BE2C (cell line): Measurements from ENCODE around the gene PIGQ.

Experiments
- DNase-seq: peaks from one replicate; pipeline ENCODE4 v3.0.0-alpha.2; 2020
- H3K27me3 ChIP-seq: fragments of 250-450 bp; sonication (Bioruptor Pico); 2 replicates; pipeline ENCODE4 v1.5.1; 2020; ENCODE audit warnings: mild to moderate bottlenecking
- H3K36me3 ChIP-seq: fragments of 250-450 bp; sonication (Bioruptor Pico); 2 replicates; pipeline ENCODE4 v1.5.1; 2020; ENCODE audit warnings: mild to moderate bottlenecking
- H3K4me1 ChIP-seq: fragments of 250-450 bp; sonication (Bioruptor Pico); 2 replicates; pipeline ENCODE4 v1.5.1; 2020
- H3K4me3 ChIP-seq: 2 replicates; pipeline ENCODE4 v1.5.1; 2011; ENCODE audit warnings: low read depth, low read length
- H3K9me3 ChIP-seq: fragments of 250-450 bp; sonication (Bioruptor Pico); 2 replicates; pipeline ENCODE4 v1.5.1; 2020
- TF ChIP-seq, protein P1 (sequence below): IDR thresholded peaks from 2 replicates; pipeline ENCODE4 v1.5.1; 2012; ENCODE audit warnings: mild to moderate bottlenecking, low read depth, low read length

The PIGQ gene

DNA sequence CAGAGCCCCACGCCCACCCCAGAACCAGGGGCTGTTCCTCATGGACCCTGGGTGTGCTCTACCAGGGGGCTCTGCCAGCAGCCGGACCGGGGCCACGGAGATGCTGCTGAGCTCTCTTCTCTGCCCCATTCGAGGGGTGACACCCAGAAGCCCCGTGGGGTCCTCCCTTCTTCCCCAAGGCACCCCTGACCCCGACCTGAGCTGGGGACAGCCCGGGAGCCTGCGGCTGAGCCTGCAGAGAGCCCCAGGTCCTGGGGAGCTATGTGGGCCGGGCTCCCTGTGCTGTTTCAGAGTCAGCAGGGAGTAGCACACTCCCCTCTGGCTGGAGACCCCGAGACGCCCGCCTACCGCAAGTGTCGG lies 10.8 kb upstream of the PIGQ start:
- TF ChIP-seq, protein P1, sequence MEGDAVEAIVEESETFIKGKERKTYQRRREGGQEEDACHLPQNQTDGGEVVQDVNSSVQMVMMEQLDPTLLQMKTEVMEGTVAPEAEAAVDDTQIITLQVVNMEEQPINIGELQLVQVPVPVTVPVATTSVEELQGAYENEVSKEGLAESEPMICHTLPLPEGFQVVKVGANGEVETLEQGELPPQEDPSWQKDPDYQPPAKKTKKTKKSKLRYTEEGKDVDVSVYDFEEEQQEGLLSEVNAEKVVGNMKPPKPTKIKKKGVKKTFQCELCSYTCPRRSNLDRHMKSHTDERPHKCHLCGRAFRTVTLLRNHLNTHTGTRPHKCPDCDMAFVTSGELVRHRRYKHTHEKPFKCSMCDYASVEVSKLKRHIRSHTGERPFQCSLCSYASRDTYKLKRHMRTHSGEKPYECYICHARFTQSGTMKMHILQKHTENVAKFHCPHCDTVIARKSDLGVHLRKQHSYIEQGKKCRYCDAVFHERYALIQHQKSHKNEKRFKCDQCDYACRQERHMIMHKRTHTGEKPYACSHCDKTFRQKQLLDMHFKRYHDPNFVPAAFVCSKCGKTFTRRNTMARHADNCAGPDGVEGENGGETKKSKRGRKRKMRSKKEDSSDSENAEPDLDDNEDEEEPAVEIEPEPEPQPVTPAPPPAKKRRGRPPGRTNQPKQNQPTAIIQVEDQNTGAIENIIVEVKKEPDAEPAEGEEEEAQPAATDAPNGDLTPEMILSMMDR, result no peak
- DNase-seq, result no peak

DNA sequence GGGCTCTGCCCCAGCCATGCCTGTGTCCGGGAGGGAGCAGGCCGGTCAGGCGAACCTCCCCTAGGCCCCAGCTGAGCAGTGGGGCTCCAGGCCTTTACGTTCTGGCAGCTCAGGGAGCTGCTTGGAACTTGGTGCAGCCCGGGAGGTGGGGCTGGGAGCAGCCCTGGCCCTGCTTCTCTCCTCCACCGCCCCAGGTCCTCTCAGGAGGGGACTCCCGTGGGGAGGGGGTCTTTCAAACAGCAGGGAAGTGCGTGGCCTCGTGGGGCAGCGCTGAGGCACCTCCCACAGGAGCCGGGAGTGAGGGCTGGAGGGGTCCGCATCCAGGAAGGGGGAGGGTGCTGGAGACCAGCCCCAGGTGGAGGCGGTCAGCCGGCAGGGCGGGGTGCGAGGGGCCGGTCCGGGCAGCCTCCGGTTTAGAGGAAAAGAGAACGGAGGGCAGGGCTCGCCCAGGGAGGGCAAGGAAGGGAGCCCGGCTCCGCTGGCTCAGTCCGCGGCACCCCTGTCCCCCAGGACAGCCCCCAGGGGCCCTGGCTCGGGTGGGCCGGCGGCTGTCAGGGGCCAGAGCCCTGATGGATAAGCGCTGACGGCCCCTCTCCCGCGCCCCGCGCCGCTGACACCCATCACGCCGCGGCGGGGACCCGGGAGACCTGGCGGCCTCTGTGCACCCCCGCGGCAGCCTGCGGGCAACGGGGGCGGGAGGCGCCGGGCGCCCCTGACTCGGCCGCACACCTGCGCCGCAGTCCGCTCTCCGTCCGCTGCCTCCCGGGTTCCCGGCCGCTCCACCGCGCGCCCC lies 10.2 kb upstream of the PIGQ start:
- Histone ChIP-seq H3K4me3 (no peak overlapping the region), H3K9me3 (no peaks in the 10 kb centered on the region), H3K36me3 (peaks cover under 1% of the 10 kb centered on the region; the same call in 1 of the 2 replicates), H3K27me3 (peaks cover 25% of the 10 kb centered on the region), H3K4me1 (peaks cover 16% of the 10 kb centered on the region)
- no peak for DNase-seq
- TF ChIP-seq, protein P1, result no peak

More for the DNA sequence above, 10.8 kb upstream of the PIGQ start:
- Histone ChIP-seq H3K4me3 (no peak overlapping the region), H3K9me3 (no peaks in the 10 kb centered on the region), H3K27me3 (peaks cover 25% of the 10 kb centered on the region), H3K4me1 (peaks cover 16% of the 10 kb centered on the region), H3K36me3 (peaks cover 7% of the 10 kb centered on the region; the same call in 1 of the 2 replicates)

DNA sequence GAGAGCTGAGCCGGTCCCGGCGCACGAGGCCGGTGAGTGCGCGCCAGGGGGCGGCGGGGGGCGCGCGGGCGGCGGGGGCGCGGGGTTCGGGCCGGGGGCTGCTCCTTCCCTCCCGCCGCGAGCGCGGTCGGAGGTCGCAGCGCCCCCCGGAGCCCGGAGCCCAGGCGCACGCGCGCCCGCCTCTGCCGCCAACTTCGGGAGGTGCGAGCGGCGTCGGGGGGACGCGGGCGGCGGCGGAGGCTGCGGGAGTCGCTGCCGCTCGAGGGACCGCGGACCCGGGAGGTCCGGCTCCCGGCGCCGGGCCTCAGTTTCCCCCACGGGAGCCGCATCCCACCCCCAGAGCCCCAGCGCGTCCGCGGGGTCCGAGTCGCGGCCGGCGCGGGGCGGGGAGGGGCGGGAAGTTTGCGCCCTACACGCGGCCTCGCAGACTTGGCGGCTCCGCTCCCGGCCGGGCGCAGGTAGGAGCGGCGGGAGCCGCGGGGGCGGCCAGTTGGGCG lies 9.5 kb upstream of the PIGQ start, which contains the start of gene PRR35:
PRR35 (plus strand) TSS at position 191 of the 497 bp plus-strand sequence. CDS start 2,901 bp downstream, outside the sequence.
- TF ChIP-seq, protein P1, result no peak
- H3K4me3 ChIP-seq, result no peak within 1 kb of the TSS
- H3K36me3 ChIP-seq, result no peaks in the 10 kb centered on the region
- no peak for DNase-seq
- no peaks in the 10 kb centered on the region for H3K9me3 ChIP-seq
- peaks cover 16% of the 10 kb centered on the region for H3K4me1 ChIP-seq
- peaks cover 25% of the 10 kb centered on the region for H3K27me3 ChIP-seq

DNA sequence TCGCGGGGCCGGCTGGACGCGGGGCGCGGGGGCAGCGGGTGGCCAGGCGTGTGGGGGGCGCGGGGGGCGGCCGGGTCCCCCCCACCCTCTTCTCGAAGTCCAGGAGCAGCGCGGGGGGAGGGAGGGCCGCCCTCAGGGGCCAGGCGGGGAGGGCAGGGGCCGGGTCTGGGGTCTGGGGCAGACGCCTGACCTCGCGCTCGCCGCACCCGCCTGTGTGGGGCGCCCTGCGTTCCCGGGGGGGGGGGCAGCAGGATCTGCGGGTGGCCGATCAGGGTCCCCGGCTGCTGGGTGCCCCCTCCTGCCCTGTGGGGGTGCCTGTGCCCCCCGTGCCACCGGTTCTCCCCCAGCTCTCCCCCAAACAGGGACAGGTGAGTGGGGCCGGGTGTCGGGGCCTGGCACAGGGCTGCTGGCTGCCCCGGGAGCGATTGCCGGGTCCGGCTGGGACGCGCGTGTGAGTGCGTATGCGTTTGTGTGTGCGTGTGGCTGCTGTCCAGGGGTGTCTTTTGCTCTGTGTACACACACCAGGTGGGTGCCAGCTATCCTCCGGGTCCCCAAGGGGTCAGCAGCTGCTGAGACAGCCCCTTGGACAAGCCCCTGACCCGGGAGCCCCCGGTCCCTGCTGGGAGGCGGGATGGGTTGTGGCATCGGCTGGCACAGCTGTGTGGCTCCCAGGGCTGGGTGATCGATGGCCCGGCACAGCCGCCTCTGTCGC lies 8.9 kb upstream of the PIGQ start:
- TF ChIP-seq, protein P1, result no peak
- no peaks in the 10 kb centered on the region for H3K36me3 ChIP-seq
- DNase-seq, result no peak
- no peaks in the 10 kb centered on the region for H3K9me3 ChIP-seq
- peaks cover 14% of the 10 kb centered on the region for H3K4me1 ChIP-seq
- no peak overlapping the region for H3K4me3 ChIP-seq
- peaks cover 25% of the 10 kb centered on the region for H3K27me3 ChIP-seq

DNA sequence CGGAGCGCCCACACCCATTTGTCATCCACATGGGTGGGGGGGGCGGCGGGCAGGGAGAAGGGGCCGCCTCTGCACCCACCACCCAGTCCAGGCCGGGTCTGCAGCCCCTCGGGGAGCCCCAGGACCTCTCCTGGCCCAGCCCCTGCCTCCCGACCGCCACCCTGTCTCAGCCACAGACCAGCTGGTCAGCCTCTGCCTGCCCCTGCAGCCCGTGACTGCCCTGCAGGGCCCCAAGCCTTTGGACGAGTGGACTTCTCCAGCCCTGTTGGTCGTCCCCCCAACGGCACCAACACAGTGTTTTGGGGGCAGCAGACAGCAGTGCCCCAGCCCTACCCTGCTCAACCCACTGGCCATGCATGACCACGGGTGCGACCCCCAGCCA lies 8.4 kb upstream of the PIGQ start:
- peaks cover 13% of the 10 kb centered on the region for H3K4me1 ChIP-seq
- H3K27me3 ChIP-seq, result peaks cover 25% of the 10 kb centered on the region

More for the DNA sequence above, 8.4 kb upstream of the PIGQ start:
- TF ChIP-seq, protein P1, result no peak
- H3K4me3 ChIP-seq, result no peak overlapping the region
- H3K36me3 ChIP-seq, result no peaks in the 10 kb centered on the region
- no peaks in the 10 kb centered on the region for H3K9me3 ChIP-seq
- no peak for DNase-seq
